Mesodermal cell (in vitro differentiated cells): ENCODE data around the gene ENTPD5.
A peak's percentile ranks its signal among the peaks of the same experiment; 100 is the strongest.
"Not testable (repeated sequence)": the region's sequence is repeated elsewhere in the genome, so short reads cannot be mapped to it uniquely, and the experiment has no call there.

Source experiments
- H3K27ac ChIP-seq: 2 replicates; pipeline ENCODE4 v1.7.0; 2013; ENCODE audit warnings: mild to moderate bottlenecking, low read depth, low read length, moderate library complexity; ENCODE audit not compliant: severe bottlenecking
- H3K36me3 ChIP-seq: 2 replicates; pipeline ENCODE4 v1.7.1; 2013; ENCODE audit warnings: mild to moderate bottlenecking, low read length, moderate library complexity; ENCODE audit not compliant: control insufficient read depth, insufficient read depth
- H3K4me1 ChIP-seq: one replicate; pipeline ENCODE4 v1.7.1; 2013; ENCODE audit warnings: mild to moderate bottlenecking, low read length; ENCODE audit not compliant: insufficient read depth, control insufficient read depth, poor library complexity, severe bottlenecking
- H3K4me3 ChIP-seq: 2 replicates; pipeline ENCODE4 v1.7.0; 2013; ENCODE audit warnings: low read length, control low read depth, mild to moderate bottlenecking; ENCODE audit not compliant: insufficient read depth, poor library complexity, severe bottlenecking; ENCODE audit errors: extremely low read depth
- H3K9me3 ChIP-seq: 2 replicates; pipeline ENCODE4 v1.7.1; 2013; ENCODE audit warnings: mild to moderate bottlenecking, low read length, moderate library complexity; ENCODE audit not compliant: control insufficient read depth
- WGBS, 2 experiments: methylation state at CpG; one replicate each; pipeline ENCODE4 v1.1.5; 2013; ENCODE audit warnings: missing lambda C conversion rate in 2 of 2; ENCODE audit not compliant: insufficient coverage in 2 of 2; 5-methylcytosine and 5-hydroxymethylcytosine counted together

Gene ENTPD5

DNA sequence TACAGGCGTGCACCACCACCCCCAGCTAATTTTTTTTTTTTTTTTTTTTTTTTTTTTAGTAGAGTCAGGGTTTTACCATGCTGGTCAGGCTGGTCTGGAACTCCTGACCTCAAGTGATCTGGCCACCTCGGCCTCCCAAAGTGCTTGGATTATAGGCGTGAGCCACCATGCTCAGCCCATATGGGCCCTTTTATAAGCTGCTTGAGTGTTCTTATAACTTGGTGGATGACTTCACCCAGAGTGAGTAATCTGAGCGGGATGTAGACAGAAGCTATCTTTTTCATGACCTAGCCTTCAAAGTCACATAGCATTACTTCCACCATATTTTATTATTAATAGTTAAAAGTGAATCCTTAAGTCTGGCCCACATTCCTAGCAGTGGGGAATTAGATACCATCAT lies 16.5 kb upstream of the ENTPD5 start:
- no peaks in the 10 kb centered on the region for H3K36me3 ChIP-seq
- no peaks in the 10 kb centered on the region for H3K9me3 ChIP-seq
- no peaks in the 10 kb centered on the region for H3K4me1 ChIP-seq
- H3K4me3 ChIP-seq = no peak overlapping the region
- no peak overlapping the region for H3K27ac ChIP-seq
- 92 to 94% methylated on average over 2 of the region's 4 CpGs for WGBS, 2 experiments

DNA sequence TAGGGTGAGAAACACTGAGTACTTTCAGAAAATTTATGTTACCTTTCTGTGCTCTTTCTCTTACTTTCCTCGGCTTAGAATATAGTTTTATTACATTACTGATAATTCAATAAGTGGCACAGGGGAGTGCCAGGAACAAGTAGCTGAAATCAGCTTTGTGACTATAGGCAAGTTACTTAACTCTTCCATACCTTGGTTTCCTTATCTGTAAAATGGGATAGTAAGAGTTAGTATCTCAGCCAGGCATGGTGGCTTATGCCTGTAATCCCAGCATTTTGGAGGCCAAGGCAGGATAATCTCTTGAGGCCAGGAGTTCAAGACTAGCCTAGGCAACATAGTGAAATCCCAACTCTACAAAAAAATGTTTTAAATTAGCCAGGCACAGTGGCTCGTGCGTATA lies 15.5 kb upstream of the ENTPD5 start:
- H3K36me3 ChIP-seq = no peaks in the 10 kb centered on the region
- no peaks in the 10 kb centered on the region for H3K4me1 ChIP-seq
- H3K9me3 ChIP-seq = no peaks in the 10 kb centered on the region
- H3K4me3 ChIP-seq = no peak overlapping the region
- no peak overlapping the region for H3K27ac ChIP-seq
- WGBS, 2 experiments = 67 to 93% methylated on average over 2 of the region's 3 CpGs

DNA sequence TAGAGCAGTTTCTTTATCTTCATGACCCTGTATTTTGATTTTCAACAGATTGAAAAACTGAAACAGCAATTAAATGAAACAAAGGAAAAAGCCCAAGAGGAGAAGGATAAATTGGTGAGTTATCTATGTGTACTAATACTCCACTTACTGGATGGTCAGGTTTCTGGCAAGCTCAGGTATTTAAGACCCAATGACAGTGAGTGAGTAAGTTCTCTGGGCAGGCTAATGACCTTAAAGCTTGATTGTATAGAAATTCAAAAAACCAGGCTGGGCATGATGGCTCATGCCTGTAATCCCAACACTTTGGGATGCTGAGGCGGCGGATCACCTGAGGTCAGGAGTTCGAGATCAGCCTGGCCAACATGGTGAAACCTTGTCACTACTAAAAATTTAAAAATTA lies 10.0 kb upstream of the ENTPD5 start:
- Histone ChIP-seq H3K9me3 (no peaks in the 10 kb centered on the region), H3K4me3 (no peak overlapping the region), H3K36me3 (no peaks in the 10 kb centered on the region), H3K4me1 (no peaks in the 10 kb centered on the region), H3K27ac (no peak overlapping the region)
- WGBS, 2 experiments = 89 to 96% methylated on average over 3 of the region's 3 CpGs

DNA sequence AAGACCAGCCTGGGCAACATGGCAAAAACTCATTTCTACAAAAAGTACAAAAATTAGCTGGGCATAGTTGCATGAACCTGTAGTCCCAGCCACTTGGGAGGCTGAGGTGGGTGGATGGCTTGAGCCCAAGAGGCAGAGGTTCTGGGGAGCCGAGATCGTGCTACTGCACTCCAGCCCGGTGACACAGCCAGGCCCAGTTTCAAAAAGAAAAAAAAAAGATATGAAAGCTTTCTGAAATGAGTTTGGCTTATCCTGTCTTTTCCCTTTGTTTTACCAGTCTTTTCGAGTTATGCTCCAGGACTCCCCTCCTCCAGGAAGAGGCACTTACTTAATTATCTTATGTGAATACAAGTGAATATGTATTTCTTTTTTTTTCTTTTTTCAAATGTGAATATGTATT lies 3.3 kb upstream of the ENTPD5 start:
- no peak overlapping the region for H3K4me3 ChIP-seq
- no peak overlapping the region for H3K27ac ChIP-seq
- H3K9me3 ChIP-seq = no peaks in the 10 kb centered on the region
- WGBS, 2 experiments = 92 to 96% methylated on average over 2 to 3 of the region's 4 CpGs
- H3K36me3 ChIP-seq = no peaks in the 10 kb centered on the region
- no peaks in the 10 kb centered on the region for H3K4me1 ChIP-seq

DNA sequence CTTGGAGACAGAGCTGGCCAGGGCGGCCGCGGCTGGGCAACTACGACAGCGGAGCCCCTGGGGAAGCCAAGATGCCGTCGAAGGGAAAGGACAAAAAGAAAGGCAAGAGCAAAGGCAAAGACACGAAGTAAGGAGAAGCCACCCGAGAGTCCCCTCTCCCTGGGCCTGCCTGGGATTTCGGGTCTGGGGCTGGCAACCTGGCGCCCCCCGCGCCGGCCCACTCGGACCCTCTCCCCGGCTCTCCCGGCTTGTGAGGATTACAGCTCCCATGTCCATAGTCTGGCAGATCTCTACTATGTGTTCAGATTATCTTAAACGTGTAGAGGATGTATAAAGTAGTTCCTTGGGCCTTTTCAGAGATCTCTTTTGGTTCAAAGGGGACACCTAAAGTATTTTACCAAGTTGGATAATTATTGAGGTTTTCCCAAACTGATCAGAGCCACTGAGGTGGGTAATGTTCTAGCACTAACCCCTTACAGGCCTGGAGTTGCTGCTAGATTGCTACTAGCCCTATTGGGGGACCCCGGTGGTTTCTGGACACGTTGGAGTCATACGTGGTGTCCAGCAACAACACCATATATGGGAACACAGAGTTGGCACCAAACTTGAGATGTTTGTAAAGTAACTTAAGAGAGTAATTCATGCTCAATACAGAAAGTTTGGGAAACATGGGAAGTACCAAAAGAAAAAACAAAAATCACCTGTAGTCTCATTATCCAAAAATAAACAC lies 485 bp upstream of the ENTPD5 start:
- Histone ChIP-seq H3K9me3 (no peaks in the 10 kb centered on the region), H3K27ac (peak overlapping the region; percentile 45), H3K36me3 (no peaks in the 10 kb centered on the region), H3K4me3 (peak overlapping the region; percentile 72), H3K4me1 (no peaks in the 10 kb centered on the region)
- WGBS, 2 experiments = 3 to 9% methylated on average over 15 to 18 of the region's 21 CpGs

DNA sequence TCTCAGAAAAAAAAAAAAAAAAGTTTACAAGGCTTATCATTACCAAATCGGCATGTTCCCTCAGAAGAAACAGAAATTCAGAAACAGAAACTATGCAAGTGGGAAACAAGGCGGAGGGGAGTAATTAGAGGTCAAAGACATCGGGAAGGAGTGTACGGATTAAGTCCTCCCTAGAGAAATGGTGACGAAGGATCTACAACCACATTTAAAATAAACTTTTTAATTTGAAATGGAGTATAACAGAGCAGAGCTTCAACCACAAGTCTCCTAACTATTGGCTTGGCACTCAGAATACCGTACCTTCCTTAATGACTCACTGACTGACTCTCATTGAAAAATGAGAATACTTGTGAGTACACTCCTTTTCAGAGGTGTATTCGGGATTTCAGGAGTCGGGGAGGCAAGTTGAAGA lies 908 bp downstream of the ENTPD5 start:
- H3K27ac ChIP-seq = peak overlapping the region; percentile 68
- H3K4me3 ChIP-seq = peak overlapping the region; percentile 72
- no peaks in the 10 kb centered on the region for H3K4me1 ChIP-seq
- peaks cover 9% of the 10 kb centered on the region for H3K36me3 ChIP-seq
- WGBS, 2 experiments = 17 to 41% methylated on average over 2 to 5 of the region's 8 CpGs
- H3K9me3 ChIP-seq = no peaks in the 10 kb centered on the region

DNA sequence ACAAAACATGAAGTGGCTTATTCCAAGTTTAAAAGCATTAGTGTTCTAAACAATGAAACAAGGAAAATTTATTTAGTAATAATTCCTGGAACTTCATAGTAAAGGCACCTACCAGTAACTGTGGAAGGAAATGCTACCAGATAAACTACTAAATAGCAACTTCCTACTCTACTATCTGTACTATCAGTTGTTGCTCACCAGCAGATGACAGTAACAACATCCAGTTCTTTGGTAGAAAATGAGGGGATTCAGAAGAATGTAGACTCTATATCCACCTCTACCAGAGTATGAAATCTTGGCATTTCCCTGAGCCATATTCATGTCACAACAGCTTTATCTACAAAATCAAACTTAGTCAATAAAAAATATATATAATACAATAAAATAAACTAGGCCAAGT lies 3.1 kb downstream of the ENTPD5 start:
- Histone ChIP-seq H3K27ac (no peak overlapping the region), H3K4me3 (no peak overlapping the region), H3K9me3 (no peaks in the 10 kb centered on the region), H3K36me3 (peaks cover 25% of the 10 kb centered on the region), H3K4me1 (no peaks in the 10 kb centered on the region)

DNA sequence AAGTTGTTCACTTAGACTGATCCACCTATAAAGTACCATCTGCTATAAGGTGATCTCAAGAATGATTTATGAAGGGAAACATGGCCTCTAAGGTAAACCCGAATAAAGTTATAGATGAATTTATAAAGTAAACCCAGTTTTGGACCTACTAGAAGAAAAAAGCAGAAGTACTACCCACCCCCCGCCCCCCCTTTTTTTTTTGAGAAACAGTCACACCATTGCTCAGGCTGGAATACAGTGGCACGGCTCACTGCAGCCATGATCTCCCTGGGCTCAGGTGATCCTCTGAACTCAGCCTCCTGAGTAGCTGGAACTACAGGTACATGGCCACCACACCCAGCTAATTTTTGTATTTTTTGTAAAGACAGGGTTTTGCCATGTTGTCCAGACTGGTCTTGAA lies 3.9 kb downstream of the ENTPD5 start:
- Histone ChIP-seq H3K36me3 (peaks cover 29% of the 10 kb centered on the region), H3K4me3 (no peak overlapping the region), H3K4me1 (no peaks in the 10 kb centered on the region), H3K9me3 (no peaks in the 10 kb centered on the region), H3K27ac (no peak overlapping the region)
- 83 to 100% methylated on average over 1 of the region's 3 CpGs for WGBS, 2 experiments

DNA sequence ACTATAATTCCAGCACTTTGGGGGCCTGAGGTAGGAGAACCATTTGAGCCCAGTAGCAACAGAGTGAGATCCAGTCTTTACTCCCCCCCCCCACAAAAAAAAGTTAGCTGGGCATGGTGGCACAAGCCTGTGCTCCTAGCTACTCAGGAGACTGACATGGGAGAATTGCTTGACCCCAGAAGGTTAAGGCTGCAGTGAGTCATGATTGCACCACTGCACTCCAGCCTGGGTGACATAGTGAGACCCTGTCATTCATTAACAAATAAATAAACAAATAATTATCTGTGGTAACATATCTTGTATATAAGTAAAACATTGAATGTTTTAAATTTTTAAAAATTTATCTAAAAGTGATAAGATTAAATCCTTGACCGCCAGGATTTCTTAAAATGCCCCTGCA lies 4.8 kb downstream of the ENTPD5 start:
- H3K27ac ChIP-seq = no peak overlapping the region
- H3K9me3 ChIP-seq = no peaks in the 10 kb centered on the region
- no CpG with 5 or more reads among the region's 1 CpG for WGBS, 2 experiments
- H3K36me3 ChIP-seq = peaks cover 33% of the 10 kb centered on the region
- H3K4me1 ChIP-seq = no peaks in the 10 kb centered on the region
- H3K4me3 ChIP-seq = no peak overlapping the region

DNA sequence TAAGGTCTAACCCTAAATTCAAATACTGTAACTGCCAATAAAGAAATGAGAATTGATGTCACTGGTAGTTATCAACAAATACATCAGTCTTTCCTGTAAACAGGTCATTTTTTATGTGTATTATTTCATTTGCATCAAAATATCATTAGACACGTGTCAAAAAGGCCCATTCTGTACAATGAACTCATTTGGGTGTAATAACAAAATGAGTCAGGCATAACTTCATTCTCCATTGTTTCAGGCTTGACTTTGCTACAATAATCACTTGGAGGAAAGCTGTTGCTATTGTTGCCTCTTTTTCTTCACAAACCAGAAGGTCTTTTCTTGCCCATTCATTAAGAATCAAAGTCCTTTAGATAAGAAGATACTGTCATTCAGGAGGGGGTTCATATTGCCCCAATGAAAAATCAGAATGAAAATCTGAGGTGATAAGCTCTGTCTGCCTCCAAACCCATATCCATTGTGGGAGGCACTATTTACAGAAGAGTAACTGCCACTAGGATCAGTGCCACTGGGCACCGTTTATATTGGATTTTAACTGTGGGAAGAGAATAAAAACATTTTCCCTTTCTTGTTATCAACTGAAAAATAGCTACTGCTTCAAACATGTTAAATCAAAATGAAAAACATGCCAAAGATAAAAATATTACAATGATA lies 10.1 kb downstream of the ENTPD5 start:
- Histone ChIP-seq H3K36me3 (peaks cover 33% of the 10 kb centered on the region), H3K27ac (no peak overlapping the region), H3K4me3 (no peak overlapping the region), H3K4me1 (no peaks in the 10 kb centered on the region), H3K9me3 (no peaks in the 10 kb centered on the region)
- 100% methylated on average over 1 of the region's 2 CpGs; no CpG with 5 or more reads in 1 of the 2 experiments for WGBS, 2 experiments

DNA sequence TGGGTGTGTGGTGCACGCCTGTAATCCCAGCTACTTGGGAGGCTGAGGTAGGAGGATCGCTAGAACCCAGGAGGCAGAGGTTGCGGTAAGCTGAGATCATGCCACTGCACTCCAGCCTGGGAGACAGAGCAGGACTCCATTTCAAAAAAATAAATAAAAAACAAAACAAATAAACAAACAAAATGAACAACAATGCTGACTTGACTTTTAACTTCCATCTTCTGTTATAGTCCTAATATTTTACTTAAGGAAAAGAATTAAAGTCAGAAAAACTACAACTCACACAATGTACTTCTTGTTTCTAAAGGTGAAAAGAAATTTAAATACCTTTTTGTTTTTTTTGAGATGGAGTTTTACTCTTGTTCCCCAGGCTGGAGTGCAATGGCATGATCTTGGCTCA lies 13.4 kb downstream of the ENTPD5 start:
- not testable (repeated sequence) for H3K4me1 ChIP-seq, H3K4me3 ChIP-seq, H3K9me3 ChIP-seq, H3K27ac ChIP-seq
- WGBS, 2 experiments = 80 to 93% methylated on average over 1 to 3 of the region's 3 CpGs
- peaks cover 18% of the 10 kb centered on the region for H3K36me3 ChIP-seq
